Neural progenitor cell (in vitro differentiated cells): ENCODE data around the gene RTN4RL1. TPM values are rescaled to one million over a fixed set of nuclear protein-coding genes. Genes with fewer than 3 reads are reported as not detected.

Experiments used
- DNase-seq: peaks from one replicate; pipeline ENCODE4 v3.0.0-alpha.2; 2016; ENCODE audit warnings: low spot score
- H2AFZ ChIP-seq: fragments of 200-600 bp; sonication (generic); replicated peaks from 2 replicates; pipeline ENCODE4 v1.6.1; 2016; ENCODE audit warnings: antibody characterized with exemption
- H3F3A ChIP-seq: fragments of 200-600 bp; sonication (generic); 2 replicates; pipeline ENCODE4 v1.6.1; 2016; ENCODE audit warnings: antibody characterized with exemption, low read depth
- H3K27ac ChIP-seq: fragments of 200-600 bp; sonication (generic); 2 replicates; pipeline ENCODE4 v1.5.1; 2016; ENCODE audit warnings: mild to moderate bottlenecking
- H3K27me3 ChIP-seq: fragments of 200-600 bp; sonication (generic); 2 replicates; pipeline ENCODE4 v1.6.1; 2016; ENCODE audit warnings: mild to moderate bottlenecking, moderate library complexity
- H3K36me3 ChIP-seq: fragments of 200-600 bp; sonication (generic); 2 replicates; pipeline ENCODE4 v1.5.1; 2016
- H3K4me1 ChIP-seq: fragments of 200-600 bp; sonication (generic); 2 replicates; pipeline ENCODE4 v1.6.1; 2016; ENCODE audit warnings: mixed run types
- H3K4me2 ChIP-seq: fragments of 200-600 bp; sonication (generic); 2 replicates; pipeline ENCODE4 v1.6.1; 2016
- H3K4me3 ChIP-seq: fragments of 200-600 bp; sonication (generic); 2 replicates; pipeline ENCODE4 v1.5.1; 2016
- H3K79me2 ChIP-seq: fragments of 200-600 bp; sonication (generic); 2 replicates; pipeline ENCODE4 v1.6.1; 2016; ENCODE audit warnings: low read depth
- H3K9ac ChIP-seq: fragments of 200-600 bp; sonication (generic); 2 replicates; pipeline ENCODE4 v1.6.1; 2016
- H3K9me3 ChIP-seq: fragments of 200-600 bp; sonication (generic); 2 replicates; pipeline ENCODE4 v1.5.1; 2016; ENCODE audit warnings: low read depth
- H4K20me1 ChIP-seq: fragments of 200-600 bp; sonication (generic); 2 replicates; pipeline ENCODE4 v1.6.1; 2016; ENCODE audit warnings: low read depth
- H3K27ac Mint-ChIP-seq: 3 replicates; pipeline ENCODE4 v1.8.0; 2021; ENCODE audit warnings: mixed read lengths
- H3K27me3 Mint-ChIP-seq: 2 replicates; pipeline ENCODE4 v1.8.0; 2022; ENCODE audit warnings: low read depth, mild to moderate bottlenecking, inconsistent platforms, moderate library complexity, mixed read lengths; ENCODE audit not compliant: insufficient read depth
- H3K36me3 Mint-ChIP-seq: 3 replicates; pipeline ENCODE4 v1.8.0; 2021; ENCODE audit warnings: mixed read lengths
- H3K4me1 Mint-ChIP-seq: 3 replicates; pipeline ENCODE4 v1.8.0; 2021; ENCODE audit warnings: mixed read lengths
- H3K4me3 Mint-ChIP-seq: 3 replicates; pipeline ENCODE4 v1.8.0; 2021; ENCODE audit warnings: mild to moderate bottlenecking, moderate library complexity, mixed read lengths
- H3K9me3 Mint-ChIP-seq: 3 replicates; pipeline ENCODE4 v1.8.0; 2020; ENCODE audit warnings: mixed read lengths
- EZH2 ChIP-seq: fragments of 200-600 bp; sonication (generic); IDR thresholded peaks from 2 replicates; pipeline ENCODE4 v1.6.1; 2017; ENCODE audit warnings: antibody characterized with exemption, mild to moderate bottlenecking, moderate library complexity
- EZH2phosphoT487 ChIP-seq: fragments of 200-600 bp; sonication (generic); IDR thresholded peaks from 2 replicates; pipeline ENCODE4 v1.6.1; 2017; ENCODE audit warnings: antibody characterized with exemption
- total RNA-seq: library from RNA; depleted of rRNA; stranded (reverse); fragments of >200 nt; gene quantifications from 2 replicates; pipeline ENCODE4 v1.2.3, GENCODE V29; 2015; ENCODE audit warnings: low replicate concordance
- TF ChIP-seq, protein P1 (sequence below): fragments of 200-600 bp; sonication (generic); IDR thresholded peaks from 2 replicates; pipeline ENCODE4 v1.5.1; 2017; ENCODE audit warnings: antibody characterized with exemption, mild to moderate bottlenecking

The RTN4RL1 gene
- total RNA-seq, 1 donor from 2014 or later: 3.4 TPM

DNA sequence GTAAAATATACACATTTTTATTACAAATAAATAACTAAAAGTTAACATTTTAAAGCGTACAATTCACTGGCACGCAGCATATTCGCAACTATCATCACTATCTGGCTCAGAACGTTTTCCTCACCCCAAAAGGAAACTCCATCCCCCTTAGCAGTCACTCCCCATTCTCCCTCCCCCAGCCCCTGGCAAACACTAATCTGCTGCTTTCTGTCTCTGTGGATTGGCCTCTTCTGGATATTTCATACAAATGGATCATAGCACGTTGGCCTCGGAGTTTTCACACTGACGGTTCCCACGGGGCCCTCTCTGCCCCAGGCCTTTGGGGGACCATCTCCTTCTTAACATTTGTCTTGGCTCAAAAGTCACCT, 64.6 kb downstream of the RTN4RL1 start:
- H3K4me1 Mint-ChIP-seq: peaks cover 44% of the 10 kb centered on the region
- H3K27me3 ChIP-seq: no peaks in the 10 kb centered on the region
- TF ChIP-seq, protein P1, sequence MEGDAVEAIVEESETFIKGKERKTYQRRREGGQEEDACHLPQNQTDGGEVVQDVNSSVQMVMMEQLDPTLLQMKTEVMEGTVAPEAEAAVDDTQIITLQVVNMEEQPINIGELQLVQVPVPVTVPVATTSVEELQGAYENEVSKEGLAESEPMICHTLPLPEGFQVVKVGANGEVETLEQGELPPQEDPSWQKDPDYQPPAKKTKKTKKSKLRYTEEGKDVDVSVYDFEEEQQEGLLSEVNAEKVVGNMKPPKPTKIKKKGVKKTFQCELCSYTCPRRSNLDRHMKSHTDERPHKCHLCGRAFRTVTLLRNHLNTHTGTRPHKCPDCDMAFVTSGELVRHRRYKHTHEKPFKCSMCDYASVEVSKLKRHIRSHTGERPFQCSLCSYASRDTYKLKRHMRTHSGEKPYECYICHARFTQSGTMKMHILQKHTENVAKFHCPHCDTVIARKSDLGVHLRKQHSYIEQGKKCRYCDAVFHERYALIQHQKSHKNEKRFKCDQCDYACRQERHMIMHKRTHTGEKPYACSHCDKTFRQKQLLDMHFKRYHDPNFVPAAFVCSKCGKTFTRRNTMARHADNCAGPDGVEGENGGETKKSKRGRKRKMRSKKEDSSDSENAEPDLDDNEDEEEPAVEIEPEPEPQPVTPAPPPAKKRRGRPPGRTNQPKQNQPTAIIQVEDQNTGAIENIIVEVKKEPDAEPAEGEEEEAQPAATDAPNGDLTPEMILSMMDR: no peak
- TF ChIP-seq EZH2 (no peak), EZH2phosphoT487 (no peak)
- peak overlapping the region; percentile 42 for H3K4me2 ChIP-seq
- no peaks in the 10 kb centered on the region for H4K20me1 ChIP-seq
- H3K36me3 Mint-ChIP-seq: no peaks in the 10 kb centered on the region
- H3K4me3 ChIP-seq: no peak overlapping the region
- H3K4me3 Mint-ChIP-seq: no peak overlapping the region
- H3K27me3 Mint-ChIP-seq: peaks cover 12% of the 10 kb centered on the region
- H3K4me1 ChIP-seq: peaks cover 21% of the 10 kb centered on the region
- no peak overlapping the region for H3K9ac ChIP-seq
- peaks cover 28% of the 10 kb centered on the region for H3F3A ChIP-seq
- H3K27ac ChIP-seq: no peak overlapping the region
- H3K9me3 Mint-ChIP-seq: no peaks in the 10 kb centered on the region
- no peak for DNase-seq
- no peaks in the 10 kb centered on the region for H3K36me3 ChIP-seq
- no peaks in the 10 kb centered on the region for H3K79me2 ChIP-seq
- no peaks in the 10 kb centered on the region for H3K9me3 ChIP-seq
- H3K27ac Mint-ChIP-seq: peak overlapping the region; percentile 72
- H2AFZ ChIP-seq: no peak overlapping the region

GRCh38 chr17:1959871-1960544, 65.1 kb downstream of the RTN4RL1 start:
- Mint-ChIP-seq H3K27me3 (peaks cover 13% of the 10 kb centered on the region), H3K27ac (peak overlapping the region; percentile 81), H3K9me3 (no peaks in the 10 kb centered on the region), H3K4me3 (no peak overlapping the region), H3K4me1 (peaks cover 44% of the 10 kb centered on the region), H3K36me3 (no peaks in the 10 kb centered on the region)
- no peaks in the 10 kb centered on the region for H3K27me3 ChIP-seq
- no peak overlapping the region for H3K4me3 ChIP-seq
- H3K9ac ChIP-seq: no peak overlapping the region
- H3K9me3 ChIP-seq: no peaks in the 10 kb centered on the region
- no peak overlapping the region for H3K4me2 ChIP-seq
- H3K27ac ChIP-seq: no peak overlapping the region
- H4K20me1 ChIP-seq: no peaks in the 10 kb centered on the region
- no peak for DNase-seq
- H3F3A ChIP-seq: peaks cover 29% of the 10 kb centered on the region
- no peaks in the 10 kb centered on the region for H3K36me3 ChIP-seq
- no peaks in the 10 kb centered on the region for H3K79me2 ChIP-seq
- H2AFZ ChIP-seq: no peak overlapping the region
- TF ChIP-seq EZH2phosphoT487: no peak
- TF ChIP-seq, protein P1: no peak
- no peak for TF ChIP-seq EZH2
- peaks cover 21% of the 10 kb centered on the region for H3K4me1 ChIP-seq

DNA sequence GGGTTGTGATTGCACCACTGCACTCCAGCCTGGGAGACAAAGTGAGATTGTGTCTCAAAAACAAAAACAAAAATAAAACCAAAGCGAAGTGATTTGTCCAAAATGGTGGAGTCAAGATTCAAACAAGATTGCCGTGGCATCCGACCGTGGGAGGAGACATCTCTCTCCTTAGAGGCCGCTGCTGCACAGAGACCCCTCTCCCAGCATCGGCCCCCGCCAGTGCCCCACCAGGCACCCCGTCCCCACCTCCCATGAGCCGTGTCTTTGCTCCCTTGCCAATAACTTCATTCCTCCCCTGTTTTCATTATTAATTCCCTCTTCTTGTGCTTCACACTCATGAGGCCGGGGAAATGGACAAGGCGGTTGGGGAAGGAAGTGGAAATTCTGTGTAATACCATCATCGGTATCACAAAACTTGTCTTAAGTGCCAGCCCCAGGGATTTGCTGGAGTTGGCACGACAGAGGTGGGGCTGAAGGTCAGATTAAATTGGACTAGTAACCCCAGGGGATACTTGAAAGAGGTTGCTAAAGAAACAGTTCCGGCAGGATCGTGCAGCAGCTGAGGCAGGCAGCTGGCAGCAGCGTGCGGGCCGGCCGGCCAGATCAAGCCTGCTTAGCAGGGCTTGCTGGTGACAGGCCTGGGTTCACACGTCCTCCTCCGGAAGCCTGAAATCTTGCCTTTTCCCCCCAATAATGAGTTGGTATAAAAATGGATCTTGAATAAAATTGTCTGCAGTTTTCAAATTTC, 66.8 kb downstream of the RTN4RL1 start:
- Histone ChIP-seq H4K20me1 (no peaks in the 10 kb centered on the region), H3K27ac (no peak overlapping the region), H3K79me2 (no peaks in the 10 kb centered on the region), H3K4me2 (no peak overlapping the region), H3K36me3 (no peaks in the 10 kb centered on the region), H2AFZ (no peak overlapping the region), H3K9ac (no peak overlapping the region), H3K4me1 (peaks cover 21% of the 10 kb centered on the region), H3K4me3 (no peak overlapping the region), H3K9me3 (no peaks in the 10 kb centered on the region), H3F3A (peaks cover 30% of the 10 kb centered on the region), H3K27me3 (no peaks in the 10 kb centered on the region)
- Mint-ChIP-seq H3K9me3 (no peaks in the 10 kb centered on the region), H3K4me1 (peaks cover 49% of the 10 kb centered on the region), H3K36me3 (no peaks in the 10 kb centered on the region), H3K27me3 (peaks cover 15% of the 10 kb centered on the region), H3K4me3 (no peak overlapping the region), H3K27ac (peak overlapping the region; percentile 72)
- TF ChIP-seq EZH2phosphoT487 (no peak), EZH2 (no peak)
- TF ChIP-seq, protein P1: no peak
- DNase-seq: no peak
